Vagina (tissue), 2 donors: ENCODE measurements around the gene PHF14. TPM values are rescaled to one million over a fixed set of nuclear protein-coding genes. Genes with fewer than 3 reads are reported as not detected.

Experiments used
- DNase-seq, 2 donors: peaks; one replicate each; pipeline ENCODE4 v3.0.0-alpha.2; 2017; ENCODE audit errors: extremely low spot score in 2 of 2
- H3K27ac ChIP-seq: fragments of 200-600 bp; sonication (generic); one replicate; pipeline ENCODE4 v1.5.1; 2019
- H3K27me3 ChIP-seq: fragments of 200-600 bp; sonication (generic); one replicate; pipeline ENCODE4 v1.5.1; 2019
- H3K36me3 ChIP-seq, 2 donors: fragments of 200-600 bp; sonication (generic); one replicate each; pipeline ENCODE4 v1.5.1; 2017 to 2019
- H3K4me1 ChIP-seq: fragments of 200-600 bp; sonication (generic); one replicate; pipeline ENCODE4 v1.5.1; 2019
- H3K4me3 ChIP-seq, 2 donors: fragments of 200-600 bp; sonication (generic); 1 replicate in 1 of 2; 2 replicates in 1 of 2; pipeline ENCODE4 v1.5.1; 2016 to 2019
- H3K9me3 ChIP-seq: fragments of 200-600 bp; sonication (generic); one replicate; pipeline ENCODE4 v1.5.1; 2019
- CTCF ChIP-seq, 3 experiments: fragments of 450-650 bp in 2 of 3; fragments of 200-600 bp in 1 of 3; sonication (generic) in 1 of 3; IDR thresholded peaks; one replicate each; pipeline ENCODE4 v1.5.1; 2017 to 2019; ENCODE audit warnings: antibody characterized with exemption in 3 of 3, mild to moderate bottlenecking in 2 of 3, moderate library complexity in 2 of 3
- POLR2A ChIP-seq, 2 donors: fragments of 450-650 bp; IDR thresholded peaks; one replicate each; pipeline ENCODE4 v1.6.1; 2017; ENCODE audit warnings: antibody characterized with exemption in 2 of 2, mild to moderate bottlenecking in 2 of 2, moderate library complexity in 2 of 2
- POLR2AphosphoS5 ChIP-seq, 2 donors: sonication (generic); formaldehyde crosslinking; IDR thresholded peaks; one replicate each; pipeline ENCODE4 v1.9.0; 2017; ENCODE audit warnings: antibody characterized with exemption in 2 of 2, mild to moderate bottlenecking in 2 of 2, low read depth in 1 of 2; ENCODE audit not compliant: insufficient read depth in 1 of 2
- intact Hi-C: fragments of 100-400 bp; cut with DNase I; formaldehyde crosslinking; loops from one replicate; pipeline ENCODE4 v1.15.1; 2023
- total RNA-seq: library from RNA; depleted of rRNA; stranded (reverse); fragments of >200 nt; gene quantifications from one replicate; pipeline ENCODE4 v1.2.3, GENCODE V29; 2016

PHF14 gene
- total RNA-seq, 1 donor from 2014 or later = 43.5 TPM

GRCh38 chr7:11135573-11135972 is 161.9 kb downstream of the PHF14 start:
- H3K27ac ChIP-seq = no peak overlapping the region
- H3K27me3 ChIP-seq = no peaks in the 10 kb centered on the region
- H3K4me1 ChIP-seq = no peaks in the 10 kb centered on the region
- no peaks in the 10 kb centered on the region for H3K9me3 ChIP-seq
- DNase-seq = no peak
- H3K4me3 ChIP-seq = no peak overlapping the region
- H3K36me3 ChIP-seq = peaks cover 0 to 6% of the 10 kb centered on the region in 2 donors
- intact Hi-C loops = no loop called here
- TF ChIP-seq CTCF (IDR thresholded peaks at IDR 0.05) (no peak), POLR2A (IDR thresholded peaks at IDR 0.05) (no peak), POLR2AphosphoS5 (IDR thresholded peaks at IDR 0.05; ENCODE audit: insufficient read depth in 1 of 2, low read depth in 1 of 2) (no peak)

GRCh38 chr7:11141541-11141940 is 167.9 kb downstream of the PHF14 start:
- Histone ChIP-seq H3K4me1 (no peaks in the 10 kb centered on the region), H3K9me3 (no peaks in the 10 kb centered on the region)
- intact Hi-C loops = no loop called here

DNA sequence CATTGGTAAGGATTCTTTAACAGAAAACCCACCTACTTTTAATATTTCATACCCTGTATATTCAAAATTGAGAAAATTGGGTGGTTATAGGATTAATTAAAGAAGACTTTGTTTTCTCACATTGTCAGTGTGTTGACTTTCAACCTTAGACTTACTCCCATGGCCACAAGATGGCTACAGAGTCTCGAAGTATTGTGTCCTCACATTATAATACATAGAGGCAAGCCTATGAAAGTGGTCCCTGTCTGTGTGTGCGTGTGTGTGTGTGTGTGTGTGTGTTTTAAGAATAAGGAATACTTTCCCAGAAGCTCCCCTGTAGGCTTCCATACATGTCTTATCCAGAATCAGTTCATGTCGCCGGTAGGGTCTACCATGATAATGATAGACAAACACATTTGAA is 180.0 kb downstream of the PHF14 start:
- no peak for DNase-seq
- no peak overlapping the region for H3K4me3 ChIP-seq
- no peaks in the 10 kb centered on the region for H3K4me1 ChIP-seq
- no peak for TF ChIP-seq POLR2AphosphoS5 (IDR thresholded peaks at IDR 0.05; ENCODE audit: insufficient read depth in 1 of 2, low read depth in 1 of 2)
- no peak for TF ChIP-seq CTCF (IDR thresholded peaks at IDR 0.05)
- no peak for TF ChIP-seq POLR2A (IDR thresholded peaks at IDR 0.05)
- H3K27me3 ChIP-seq = no peaks in the 10 kb centered on the region
- intact Hi-C loops = no loop called here
- no peaks in the 10 kb centered on the region for H3K9me3 ChIP-seq
- H3K36me3 ChIP-seq = no peaks in the 10 kb centered on the region
- H3K27ac ChIP-seq = no peak overlapping the region

More at GRCh38 chr7:11141541-11141940, 167.9 kb downstream of the PHF14 start:
- no peaks in the 10 kb centered on the region for H3K27me3 ChIP-seq
- TF ChIP-seq CTCF (IDR thresholded peaks at IDR 0.05) (no peak), POLR2AphosphoS5 (IDR thresholded peaks at IDR 0.05; ENCODE audit: insufficient read depth in 1 of 2, low read depth in 1 of 2) (no peak), POLR2A (IDR thresholded peaks at IDR 0.05) (no peak)
- DNase-seq = no peak
- no peak overlapping the region for H3K27ac ChIP-seq
- no peak overlapping the region for H3K4me3 ChIP-seq
- no peaks in the 10 kb centered on the region for H3K36me3 ChIP-seq

DNA sequence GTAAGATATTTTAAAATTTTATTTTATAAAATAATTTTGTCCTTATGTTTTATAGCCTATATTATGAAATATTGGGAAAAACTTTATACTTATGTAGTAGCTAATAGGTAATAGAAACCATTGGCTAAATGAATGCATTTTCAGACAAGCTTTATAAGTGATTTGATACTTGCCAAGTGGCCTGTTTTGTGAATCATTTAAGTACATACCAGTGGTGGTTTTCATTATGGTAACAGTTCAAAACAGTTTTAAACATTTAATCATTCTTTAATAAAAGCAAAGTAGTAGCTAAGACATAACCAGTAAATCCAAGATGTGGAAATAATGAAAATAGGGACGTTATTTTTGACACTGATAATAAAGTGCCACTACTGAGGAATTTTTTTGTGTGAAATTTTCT is 182.2 kb downstream of the PHF14 start:
- DNase-seq = no peak
- Histone ChIP-seq H3K27ac (no peak overlapping the region), H3K4me1 (no peaks in the 10 kb centered on the region), H3K4me3 (no peak overlapping the region), H3K27me3 (no peaks in the 10 kb centered on the region), H3K9me3 (no peaks in the 10 kb centered on the region), H3K36me3 (no peaks in the 10 kb centered on the region)
- TF ChIP-seq CTCF (IDR thresholded peaks at IDR 0.05) (no peak), POLR2A (IDR thresholded peaks at IDR 0.05) (no peak), POLR2AphosphoS5 (IDR thresholded peaks at IDR 0.05; ENCODE audit: insufficient read depth in 1 of 2, low read depth in 1 of 2) (no peak)
- intact Hi-C loops = no loop called here

- intact Hi-C loops = no loop called here
These were observed 187.8 kb downstream of the PHF14 start for GRCh38 chr7:11161499-11161898.

More at GRCh38 chr7:11161499-11161898, 187.8 kb downstream of the PHF14 start:
- no peak for DNase-seq
- Histone ChIP-seq H3K27me3 (no peaks in the 10 kb centered on the region), H3K4me3 (no peak overlapping the region), H3K36me3 (no peaks in the 10 kb centered on the region), H3K27ac (no peak overlapping the region), H3K4me1 (no peaks in the 10 kb centered on the region), H3K9me3 (no peaks in the 10 kb centered on the region)
- TF ChIP-seq POLR2AphosphoS5 (IDR thresholded peaks at IDR 0.05; ENCODE audit: insufficient read depth in 1 of 2, low read depth in 1 of 2) = no peak
- no peak for TF ChIP-seq CTCF (IDR thresholded peaks at IDR 0.05)
- no peak for TF ChIP-seq POLR2A (IDR thresholded peaks at IDR 0.05)
